Measurements from ENCODE around the gene PPM1J.

The PPM1J gene

GRCh38 chr1:112687361-112687760 is 27.8 kb downstream of the PPM1J start:
- H3K36me3 ChIP-seq (replicated peaks; ENCODE audit: insufficient read depth, low read length), result no peaks in the 10 kb centered on the region
- no peaks in the 10 kb centered on the region for H3K4me1 ChIP-seq (ENCODE audit: low read length)
- H3K79me2 ChIP-seq (ENCODE audit: low read length), result no peaks in the 10 kb centered on the region
- no peak overlapping the region for H2AFZ ChIP-seq (ENCODE audit: low read length)
- H3K27me3 ChIP-seq (replicated peaks; ENCODE audit: insufficient read depth, low read length), result no peaks in the 10 kb centered on the region
- TF ChIP-seq EZH2 (optimal IDR thresholded peaks at IDR 0.05; ENCODE audit: low read depth, low read length), result no peak
- TF ChIP-seq EZH2phosphoT487 (IDR thresholded peaks at IDR 0.05; ENCODE audit: low read length), result no peak
- TF ChIP-seq CTCF (IDR thresholded peaks at IDR 0.05; ENCODE audit: low read length), result no peak
- no peak overlapping the region for H3K4me2 ChIP-seq (ENCODE audit: low read depth, low read length)
- no peaks in the 10 kb centered on the region for H3F3A ChIP-seq (ENCODE audit: insufficient read depth, low read length)
- no peaks in the 10 kb centered on the region for H4K20me1 ChIP-seq (ENCODE audit: insufficient read depth, low read length)
- no peak for DNase-seq
- no peaks in the 10 kb centered on the region for H3K9me2 ChIP-seq (replicated peaks; ENCODE audit: insufficient read depth, low read length)
- H3K4me3 ChIP-seq (ENCODE audit: low read length), result no peak overlapping the region
- no peak overlapping the region for H3K27ac ChIP-seq (ENCODE audit: low read length)
- H3K9ac ChIP-seq (ENCODE audit: low read length), result no peak overlapping the region
- H3K9me3 ChIP-seq (replicated peaks; ENCODE audit: insufficient read depth, low read length), result no peaks in the 10 kb centered on the region

- DNase-seq, result no peak
- Histone ChIP-seq H3K4me3 (ENCODE audit: low read length) (no peak overlapping the region), H3K9me2 (replicated peaks; ENCODE audit: insufficient read depth, low read length) (no peaks in the 10 kb centered on the region), H3K4me1 (ENCODE audit: low read length) (no peaks in the 10 kb centered on the region), H3K27ac (ENCODE audit: low read length) (no peak overlapping the region), H3K79me2 (ENCODE audit: low read length) (no peaks in the 10 kb centered on the region), H3K9ac (ENCODE audit: low read length) (no peak overlapping the region), H4K20me1 (ENCODE audit: insufficient read depth, low read length) (no peaks in the 10 kb centered on the region), H3K9me3 (replicated peaks; ENCODE audit: insufficient read depth, low read length) (no peaks in the 10 kb centered on the region), H3F3A (ENCODE audit: insufficient read depth, low read length) (no peaks in the 10 kb centered on the region), H3K27me3 (replicated peaks; ENCODE audit: insufficient read depth, low read length) (no peaks in the 10 kb centered on the region), H3K4me2 (ENCODE audit: low read depth, low read length) (no peak overlapping the region), H3K36me3 (replicated peaks; ENCODE audit: insufficient read depth, low read length) (no peaks in the 10 kb centered on the region), H2AFZ (ENCODE audit: low read length) (no peak overlapping the region)
- no peak for TF ChIP-seq EZH2 (optimal IDR thresholded peaks at IDR 0.05; ENCODE audit: low read depth, low read length)
These were observed 28.3 kb downstream of the PPM1J start for GRCh38 chr1:112686835-112687234.

DNA sequence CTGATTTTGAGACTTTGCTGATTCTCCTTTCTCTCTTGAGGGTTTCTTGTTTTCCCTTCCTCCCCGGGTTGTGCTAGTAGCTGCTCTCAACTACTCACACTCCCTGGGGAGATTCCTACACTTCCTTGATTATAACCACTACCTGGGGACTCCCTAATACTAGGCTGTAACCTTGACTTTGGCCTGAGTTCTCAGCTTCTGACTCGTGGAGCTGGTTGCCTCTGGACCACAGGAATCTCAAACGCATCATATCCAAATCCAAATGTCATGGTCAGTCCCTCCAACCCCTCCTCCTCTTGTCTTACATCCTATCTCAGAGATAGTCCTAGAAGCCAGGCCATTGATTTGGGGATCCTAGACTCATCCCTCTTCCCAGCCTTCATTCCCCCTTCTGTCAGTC is 28.7 kb downstream of the PPM1J start:
- Histone ChIP-seq H3K9me2 (replicated peaks; ENCODE audit: insufficient read depth, low read length) (no peaks in the 10 kb centered on the region), H3K9ac (ENCODE audit: low read length) (no peak overlapping the region), H3K36me3 (replicated peaks; ENCODE audit: insufficient read depth, low read length) (no peaks in the 10 kb centered on the region), H3F3A (ENCODE audit: insufficient read depth, low read length) (no peaks in the 10 kb centered on the region), H3K4me1 (ENCODE audit: low read length) (no peaks in the 10 kb centered on the region), H3K79me2 (ENCODE audit: low read length) (no peaks in the 10 kb centered on the region), H3K27ac (ENCODE audit: low read length) (no peak overlapping the region), H3K27me3 (replicated peaks; ENCODE audit: insufficient read depth, low read length) (no peaks in the 10 kb centered on the region), H3K4me3 (ENCODE audit: low read length) (no peak overlapping the region), H4K20me1 (ENCODE audit: insufficient read depth, low read length) (no peaks in the 10 kb centered on the region), H3K4me2 (ENCODE audit: low read depth, low read length) (no peak overlapping the region), H2AFZ (ENCODE audit: low read length) (no peak overlapping the region), H3K9me3 (replicated peaks; ENCODE audit: insufficient read depth, low read length) (no peaks in the 10 kb centered on the region)
- TF ChIP-seq EZH2phosphoT487 (IDR thresholded peaks at IDR 0.05; ENCODE audit: low read length) (no peak), EZH2 (optimal IDR thresholded peaks at IDR 0.05; ENCODE audit: low read depth, low read length) (no peak), CTCF (IDR thresholded peaks at IDR 0.05; ENCODE audit: low read length) (no peak)
- no peak for DNase-seq

GRCh38 chr1:112685913-112686312 is 29.2 kb downstream of the PPM1J start:
- Histone ChIP-seq H3K4me3 (ENCODE audit: low read length) (no peak overlapping the region), H3K27me3 (replicated peaks; ENCODE audit: insufficient read depth, low read length) (no peaks in the 10 kb centered on the region), H3K79me2 (ENCODE audit: low read length) (no peaks in the 10 kb centered on the region), H3K4me1 (ENCODE audit: low read length) (no peaks in the 10 kb centered on the region), H3K9ac (ENCODE audit: low read length) (no peak overlapping the region), H3K4me2 (ENCODE audit: low read depth, low read length) (no peak overlapping the region), H3K27ac (ENCODE audit: low read length) (no peak overlapping the region), H3K9me3 (replicated peaks; ENCODE audit: insufficient read depth, low read length) (no peaks in the 10 kb centered on the region), H4K20me1 (ENCODE audit: insufficient read depth, low read length) (no peaks in the 10 kb centered on the region), H2AFZ (ENCODE audit: low read length) (no peak overlapping the region), H3K36me3 (replicated peaks; ENCODE audit: insufficient read depth, low read length) (no peaks in the 10 kb centered on the region), H3F3A (ENCODE audit: insufficient read depth, low read length) (no peaks in the 10 kb centered on the region), H3K9me2 (replicated peaks; ENCODE audit: insufficient read depth, low read length) (no peaks in the 10 kb centered on the region)
- no peak for DNase-seq
- TF ChIP-seq CTCF (IDR thresholded peaks at IDR 0.05; ENCODE audit: low read length) (no peak), EZH2phosphoT487 (IDR thresholded peaks at IDR 0.05; ENCODE audit: low read length) (no peak), EZH2 (optimal IDR thresholded peaks at IDR 0.05; ENCODE audit: low read depth, low read length) (no peak)
